ENCODE data around the gene SLC6A12.

- TF ChIP-seq RARB (CRISPR knock-in tag; IDR thresholded peaks at IDR 0.05) (no peak), ZFP30 (CRISPR knock-in tag; IDR thresholded peaks at IDR 0.05) (no peak), BACH2 (CRISPR knock-in tag; IDR thresholded peaks at IDR 0.05; ENCODE audit: borderline replicate concordance) (no peak), CSRNP3 (CRISPR knock-in tag; IDR thresholded peaks at IDR 0.05) (no peak), ARNTL (CRISPR knock-in tag; IDR thresholded peaks at IDR 0.05; ENCODE audit: borderline replicate concordance, low read depth) (no peak), CREB5 (CRISPR knock-in tag; IDR thresholded peaks at IDR 0.05; ENCODE audit: low read depth) (no peak), PATZ1 (CRISPR knock-in tag; IDR thresholded peaks at IDR 0.05; ENCODE audit: borderline replicate concordance) (no peak), ZFP3 (CRISPR knock-in tag; IDR thresholded peaks at IDR 0.05) (no peak), POU6F1 (CRISPR knock-in tag; IDR thresholded peaks at IDR 0.05; ENCODE audit: borderline replicate concordance, low read depth) (no peak), TCF4 (CRISPR knock-in tag; IDR thresholded peaks at IDR 0.05; ENCODE audit: borderline replicate concordance) (no peak), ZC3H10 (CRISPR knock-in tag; IDR thresholded peaks at IDR 0.05) (no peak)
Measured at GRCh38 chr12:161823-162222, 52.1 kb downstream of the SLC6A12 start.
